Panc1 (cell line): ENCODE data around the gene SPX. TPM values are rescaled to one million over a fixed set of nuclear protein-coding genes. Genes with fewer than 3 reads are reported as not detected.

ENCODE experiments used
- ATAC-seq: fragments of 200-7000 bp; cut with Tn5 transposase; 2 replicates; pipeline ENCODE4 v1.9.1; 2020; ENCODE audit warnings: mild to moderate bottlenecking, moderate library complexity
- BruUV-seq: library from RNA; stranded (reverse); fragments of 400-500 nt; replicated peaks from 2 replicates; lab custom pipeline; 2021; lab: Mats Ljungman, UMichigan
- CTCF ChIA-PET: fragments of 300-600 bp; sonication (Branson Sonifier 250); formaldehyde crosslinking; loops from one replicate; lab custom pipeline; 2022; ENCODE audit warnings: antibody characterized with exemption; lab: Charles Lee
- POLR2A ChIA-PET: fragments of 300-600 bp; sonication (Branson Sonifier 250); formaldehyde crosslinking; loops from one replicate; lab custom pipeline; 2022; ENCODE audit warnings: antibody characterized with exemption; lab: Charles Lee
- DNase-seq: peaks from one replicate; pipeline ENCODE4 v3.0.0-alpha.2; 2010; ENCODE audit warnings: low read depth, low spot score
- H3K27ac ChIP-seq: 2 replicates; pipeline ENCODE4 v1.5.1; 2011; ENCODE audit warnings: mild to moderate bottlenecking, low read length, inconsistent platforms
- H3K27me3 ChIP-seq: fragments of 200-500 bp; sonication (Bioruptor generic); 2 replicates; pipeline ENCODE4 v1.6.0; 2014; ENCODE audit warnings: low read length, inconsistent platforms; ENCODE audit not compliant: control insufficient read depth, insufficient read depth
- H3K36me3 ChIP-seq: fragments of 200-500 bp; sonication (Bioruptor generic); 2 replicates; pipeline ENCODE4 v1.5.1; 2014; ENCODE audit warnings: inconsistent platforms, mild to moderate bottlenecking, low read length, moderate library complexity; ENCODE audit not compliant: control insufficient read depth, insufficient read depth
- H3K4me1 ChIP-seq: 2 replicates; pipeline ENCODE4 v1.5.1; 2011; ENCODE audit warnings: inconsistent platforms, mild to moderate bottlenecking, low read length, moderate library complexity; ENCODE audit not compliant: control insufficient read depth, insufficient read depth
- H3K4me3 ChIP-seq, 2 experiments: 2 replicates each; pipeline ENCODE4 v1.5.1; 2011 to 2012; ENCODE audit warnings: low read depth in 2 of 2, low read length in 2 of 2, mild to moderate bottlenecking in 2 of 2, inconsistent platforms in 1 of 2, moderate library complexity in 1 of 2
- H3K9me3 ChIP-seq: fragments of 200-500 bp; sonication (Bioruptor generic); 2 replicates; pipeline ENCODE4 v1.5.1; 2014; ENCODE audit warnings: low read depth, mild to moderate bottlenecking, inconsistent platforms, low read length, moderate library complexity; ENCODE audit not compliant: control insufficient read depth, insufficient read depth
- CTCF ChIP-seq: fragments of 450-650 bp; IDR thresholded peaks from 2 replicates; pipeline ENCODE4 v1.5.1; 2017; ENCODE audit warnings: mild to moderate bottlenecking
- POLR2AphosphoS5 ChIP-seq: IDR thresholded peaks from 2 replicates; pipeline ENCODE4 v1.6.1; 2012; ENCODE audit warnings: mild to moderate bottlenecking, low read depth, low read length, moderate library complexity
- REST ChIP-seq, 2 experiments: IDR thresholded peaks; 2 replicates each; pipeline ENCODE4 v1.6.1; 2011 to 2012; ENCODE audit warnings: low read depth in 2 of 2, control low read depth in 1 of 2, low read length in 1 of 2, mild to moderate bottlenecking in 1 of 2, moderate library complexity in 1 of 2; ENCODE audit not compliant: insufficient read depth in 1 of 2
- SIN3A ChIP-seq: IDR thresholded peaks from 2 replicates; pipeline ENCODE4 v1.6.1; 2012; ENCODE audit warnings: low read depth, mild to moderate bottlenecking, low read length, moderate library complexity, borderline replicate concordance; ENCODE audit not compliant: insufficient read depth
- TCF7L2 ChIP-seq: IDR thresholded peaks from 2 replicates; pipeline ENCODE4 v1.6.1; 2011; ENCODE audit warnings: mild to moderate bottlenecking, low read depth, low read length, inconsistent platforms
- in situ Hi-C: cut with HindIII; loops from 2 replicates; pipeline ENCODE4 v1.10.0; 2016; ENCODE audit warnings: low sequenced_read_pairs, low pct_unique_long_range_greater_than_20kb
- intact Hi-C: fragments of 100-400 bp; cut with micrococcal nuclease; formaldehyde crosslinking; loops from one replicate; pipeline ENCODE4 v1.10.0; 2022; ENCODE audit not compliant: unreplicated experiment
- total RNA-seq: library from RNA; stranded (reverse); gene quantifications from one replicate; pipeline ENCODE4 v1.2.1, GENCODE V29; 2021; ENCODE audit not compliant: unreplicated experiment

Gene SPX
- total RNA-seq, 1 experiment from 2014 or later: 0.13 TPM

- no peak for DNase-seq
- ChIA-PET CTCF (no interaction called here), POLR2A (no interaction called here)
- intact Hi-C loops: no loop called here
- H3K36me3 ChIP-seq: no peaks in the 10 kb centered on the region
- in situ Hi-C loops: no loop called here
- no peaks in the 10 kb centered on the region for H3K27me3 ChIP-seq
- H3K4me3 ChIP-seq: no peak overlapping the region
- H3K4me1 ChIP-seq: no peaks in the 10 kb centered on the region
- TF ChIP-seq TCF7L2: no peak
- TF ChIP-seq CTCF: no peak
- no peak for TF ChIP-seq SIN3A
- no peak for TF ChIP-seq POLR2AphosphoS5
- TF ChIP-seq REST (IDR thresholded peaks at IDR 0.05; ENCODE audit: insufficient read depth in 1 of 2, low read depth in 2 of 2, low read length in 1 of 2): no peak
- no TSS peak for BruUV-seq
- no peak overlapping the region for H3K27ac ChIP-seq
- no peaks in the 10 kb centered on the region for H3K9me3 ChIP-seq
- ATAC-seq: no peak
Measured at GRCh38 chr12:21553329-21553675, 27.2 kb downstream of the SPX start.

GRCh38 chr12:21558100-21558679 lies 32.1 kb downstream of the SPX start:
- ATAC-seq (no peak), DNase-seq (no peak)
- no peaks in the 10 kb centered on the region for H3K27me3 ChIP-seq
- BruUV-seq: no TSS peak
- CTCF ChIA-PET: no interaction called here
- TF ChIP-seq REST (IDR thresholded peaks at IDR 0.05; ENCODE audit: insufficient read depth in 1 of 2, low read depth in 2 of 2, low read length in 1 of 2): no peak
- no peak for TF ChIP-seq TCF7L2
- TF ChIP-seq POLR2AphosphoS5: no peak
- no peak overlapping the region for H3K4me3 ChIP-seq
- no peaks in the 10 kb centered on the region for H3K9me3 ChIP-seq
- POLR2A ChIA-PET: no interaction called here
- no peaks in the 10 kb centered on the region for H3K4me1 ChIP-seq
- in situ Hi-C loops: no loop called here
- H3K27ac ChIP-seq: no peak overlapping the region
- intact Hi-C loops: no loop called here
- H3K36me3 ChIP-seq: no peaks in the 10 kb centered on the region
